AG04450 (cell line): Measurements from ENCODE around the gene TTLL7. TPM values are rescaled to one million over a fixed set of nuclear protein-coding genes. Genes with fewer than 3 reads are reported as not detected.

Experiments
- CTCF ChIA-PET: fragments of 300-600, 350-600 bp; formaldehyde crosslinking; extraction: SDS; loops from one replicate; lab custom pipeline; 2022; ENCODE audit warnings: antibody characterized with exemption, inconsistent platforms; lab: Charles Lee
- POLR2A ChIA-PET: fragments of 350-600 bp; formaldehyde crosslinking; extraction: SDS; loops from one replicate; lab custom pipeline; 2021; ENCODE audit warnings: antibody characterized with exemption, inconsistent platforms; lab: Yijun Ruan, JAX
- DNase-seq: peaks from one replicate; pipeline ENCODE4 v3.0.0-alpha.2; 2011; ENCODE audit warnings: low read depth, low spot score
- H3K27ac ChIP-seq: one replicate; pipeline ENCODE4 v1.5.1; 2012; ENCODE audit warnings: low read depth, low read length, control low read depth
- H3K27me3 ChIP-seq: one replicate; pipeline ENCODE4 v1.6.0; 2012; ENCODE audit warnings: low read length; ENCODE audit not compliant: control insufficient read depth, insufficient read depth
- H3K4me3 ChIP-seq: 2 replicates; pipeline ENCODE4 v1.5.1; 2011; ENCODE audit warnings: mild to moderate bottlenecking, low read depth, low read length, control low read depth
- H3K9me3 ChIP-seq: 2 replicates; pipeline ENCODE4 v1.5.1; 2012; ENCODE audit warnings: low read length; ENCODE audit not compliant: control insufficient read depth, insufficient read depth
- CTCF ChIP-seq: IDR thresholded peaks from 2 replicates; pipeline ENCODE4 v1.5.1; 2011; ENCODE audit warnings: low read depth, low read length, control low read depth, inconsistent platforms
- polyA plus RNA-seq: library from polyadenylated mRNA; depleted of rRNA; stranded (reverse); fragments of >200 nt; gene quantifications from 2 replicates; pipeline ENCODE4 v1.2.3, GENCODE V29; 2011

TTLL7 gene
- polyA plus RNA-seq, 1 experiment, result 17.9 TPM

DNA sequence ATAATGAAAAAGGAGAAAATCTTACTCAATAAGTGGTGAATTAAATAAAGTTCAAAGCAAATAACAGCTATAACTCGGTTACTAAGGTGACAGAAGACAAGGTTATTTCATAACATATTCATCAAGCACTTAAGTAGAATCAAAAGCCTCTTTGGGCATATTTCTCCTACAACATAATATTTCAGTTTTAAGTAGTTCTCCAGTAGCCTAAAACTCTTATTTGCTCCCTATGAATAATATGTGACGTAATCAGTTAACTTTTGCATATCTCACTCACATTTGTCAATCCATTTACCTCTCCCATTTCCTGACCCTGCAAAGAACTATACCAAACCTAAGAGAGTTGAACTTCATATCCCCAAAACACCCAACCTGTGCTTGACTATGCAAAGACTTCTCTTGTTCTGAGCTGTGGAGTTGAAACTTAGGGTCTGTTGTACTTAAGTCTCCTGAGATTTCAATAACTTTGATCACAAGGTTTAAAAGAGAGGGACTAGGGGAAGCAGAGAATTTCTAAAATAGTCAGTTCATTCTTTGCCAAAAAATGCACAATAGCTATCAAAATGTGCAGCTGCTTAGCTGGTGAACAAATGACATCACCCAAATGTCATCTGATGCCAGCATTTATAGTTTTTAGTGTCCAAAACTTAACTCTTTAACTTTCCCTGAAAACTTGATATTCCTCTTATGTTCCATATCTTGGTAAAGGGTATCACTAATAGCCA is 37.2 kb downstream of the TTLL7 start:
- no peak for DNase-seq

GRCh38 chr1:83960669-83961277 is 38.2 kb downstream of the TTLL7 start:
- no peak for DNase-seq
- TF ChIP-seq CTCF, result no peak
- ChIA-PET CTCF (no interaction called here), POLR2A (no interaction called here)
- H3K4me3 ChIP-seq, result no peak overlapping the region
- H3K9me3 ChIP-seq, result no peaks in the 10 kb centered on the region
- no peak overlapping the region for H3K27ac ChIP-seq
- H3K27me3 ChIP-seq, result no peaks in the 10 kb centered on the region

More for the DNA sequence above, 37.2 kb downstream of the TTLL7 start:
- ChIA-PET CTCF (no interaction called here), POLR2A (no interaction called here)
- no peaks in the 10 kb centered on the region for H3K9me3 ChIP-seq
- H3K27ac ChIP-seq, result no peak overlapping the region
- H3K4me3 ChIP-seq, result no peak overlapping the region
- no peak for TF ChIP-seq CTCF
- H3K27me3 ChIP-seq, result no peaks in the 10 kb centered on the region

DNA sequence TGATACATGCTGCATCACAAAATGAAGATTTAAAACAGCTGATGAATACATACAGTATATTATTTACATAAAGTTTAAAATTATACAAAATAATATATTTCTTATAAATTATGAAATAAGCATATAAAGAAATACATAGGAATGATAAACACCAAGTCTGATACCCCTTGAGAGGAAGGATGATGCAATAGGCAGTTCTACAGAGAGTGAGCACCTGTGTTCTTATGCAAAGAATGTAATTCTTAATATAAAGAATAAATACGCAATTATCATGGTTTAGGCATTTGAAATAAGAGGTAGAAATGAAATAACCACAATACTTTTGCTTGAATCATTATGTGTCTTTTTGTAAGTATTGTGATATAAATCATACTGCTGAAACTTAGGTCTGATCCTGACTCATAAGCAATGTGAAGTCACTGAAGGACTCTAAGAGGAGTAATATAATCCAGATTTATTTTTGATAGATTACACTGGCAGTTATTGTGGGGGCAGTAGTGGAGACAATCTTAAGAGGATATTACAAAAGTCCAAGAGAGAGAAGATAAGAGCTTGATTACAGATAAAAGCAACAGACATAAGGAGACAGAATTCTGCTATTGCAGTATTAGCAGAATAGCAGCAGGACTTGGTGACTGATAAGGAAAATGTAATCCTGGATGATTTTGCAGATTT is 39.0 kb downstream of the TTLL7 start:
- no peaks in the 10 kb centered on the region for H3K27me3 ChIP-seq
- POLR2A ChIA-PET, result no interaction called here
- H3K4me3 ChIP-seq, result no peak overlapping the region
- no peak for DNase-seq
- H3K9me3 ChIP-seq, result no peaks in the 10 kb centered on the region
- no peak for TF ChIP-seq CTCF
- CTCF ChIA-PET, result no interaction called here
- H3K27ac ChIP-seq, result no peak overlapping the region

DNA sequence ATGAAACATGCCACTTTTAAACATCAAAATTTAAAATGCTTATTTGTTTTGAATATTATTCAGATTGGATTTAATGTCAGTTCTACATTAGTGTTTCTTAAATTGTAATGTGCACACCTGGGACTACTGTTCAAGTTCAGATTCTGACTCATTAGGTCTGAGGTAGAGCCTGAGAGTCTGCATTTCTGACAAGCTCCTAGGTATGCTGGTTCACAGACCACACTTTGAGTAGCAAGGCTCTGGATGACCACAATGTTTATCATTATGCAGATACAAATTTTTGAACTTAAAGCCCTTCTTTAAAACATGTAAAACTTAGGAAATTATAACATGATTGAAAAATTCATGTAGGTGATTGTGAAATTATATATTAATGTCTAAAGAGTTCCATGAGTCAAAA is 40.2 kb downstream of the TTLL7 start:
- DNase-seq, result no peak
- Histone ChIP-seq H3K4me3 (no peak overlapping the region), H3K27me3 (no peaks in the 10 kb centered on the region), H3K9me3 (no peaks in the 10 kb centered on the region), H3K27ac (no peak overlapping the region)
- POLR2A ChIA-PET, result no interaction called here
- no peak for TF ChIP-seq CTCF
- CTCF ChIA-PET, result no interaction called here

GRCh38 chr1:83954166-83954823 is 44.6 kb downstream of the TTLL7 start:
- TF ChIP-seq CTCF, result no peak
- Histone ChIP-seq H3K27me3 (no peaks in the 10 kb centered on the region), H3K4me3 (no peak overlapping the region), H3K27ac (no peak overlapping the region), H3K9me3 (no peaks in the 10 kb centered on the region)
- CTCF ChIA-PET, result no interaction called here
- DNase-seq, result no peak
- POLR2A ChIA-PET, result no interaction called here
